GM10266 (cell line): ENCODE results near the gene RABGAP1.
A peak's percentile ranks its signal among the peaks of the same experiment; 100 is the strongest.

ENCODE experiments used
- DNase-seq: peaks from one replicate; pipeline ENCODE4 v3.0.0; 2012; ENCODE audit errors: extremely low spot score
- TF ChIP-seq, protein P1 (sequence below): IDR thresholded peaks from 2 replicates; pipeline ENCODE4 v1.5.1; 2012; ENCODE audit warnings: mild to moderate bottlenecking, low read depth; ENCODE audit not compliant: control insufficient read depth, insufficient read depth; ENCODE audit errors: missing control alignments

Gene RABGAP1

GRCh38 chr9:123098096-123098459, 157.3 kb downstream of the RABGAP1 start:
- TF ChIP-seq, protein P1, sequence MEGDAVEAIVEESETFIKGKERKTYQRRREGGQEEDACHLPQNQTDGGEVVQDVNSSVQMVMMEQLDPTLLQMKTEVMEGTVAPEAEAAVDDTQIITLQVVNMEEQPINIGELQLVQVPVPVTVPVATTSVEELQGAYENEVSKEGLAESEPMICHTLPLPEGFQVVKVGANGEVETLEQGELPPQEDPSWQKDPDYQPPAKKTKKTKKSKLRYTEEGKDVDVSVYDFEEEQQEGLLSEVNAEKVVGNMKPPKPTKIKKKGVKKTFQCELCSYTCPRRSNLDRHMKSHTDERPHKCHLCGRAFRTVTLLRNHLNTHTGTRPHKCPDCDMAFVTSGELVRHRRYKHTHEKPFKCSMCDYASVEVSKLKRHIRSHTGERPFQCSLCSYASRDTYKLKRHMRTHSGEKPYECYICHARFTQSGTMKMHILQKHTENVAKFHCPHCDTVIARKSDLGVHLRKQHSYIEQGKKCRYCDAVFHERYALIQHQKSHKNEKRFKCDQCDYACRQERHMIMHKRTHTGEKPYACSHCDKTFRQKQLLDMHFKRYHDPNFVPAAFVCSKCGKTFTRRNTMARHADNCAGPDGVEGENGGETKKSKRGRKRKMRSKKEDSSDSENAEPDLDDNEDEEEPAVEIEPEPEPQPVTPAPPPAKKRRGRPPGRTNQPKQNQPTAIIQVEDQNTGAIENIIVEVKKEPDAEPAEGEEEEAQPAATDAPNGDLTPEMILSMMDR, result no peak
- DNase-seq, result no peak

GRCh38 chr9:123099042-123099441, 158.2 kb downstream of the RABGAP1 start:
- no peak for DNase-seq
- TF ChIP-seq, protein P1, result no peak

- TF ChIP-seq, protein P1, result no peak
- DNase-seq, result no peak
Observed at GRCh38 chr9:123099548-123099947, 158.7 kb downstream of the RABGAP1 start.

DNA sequence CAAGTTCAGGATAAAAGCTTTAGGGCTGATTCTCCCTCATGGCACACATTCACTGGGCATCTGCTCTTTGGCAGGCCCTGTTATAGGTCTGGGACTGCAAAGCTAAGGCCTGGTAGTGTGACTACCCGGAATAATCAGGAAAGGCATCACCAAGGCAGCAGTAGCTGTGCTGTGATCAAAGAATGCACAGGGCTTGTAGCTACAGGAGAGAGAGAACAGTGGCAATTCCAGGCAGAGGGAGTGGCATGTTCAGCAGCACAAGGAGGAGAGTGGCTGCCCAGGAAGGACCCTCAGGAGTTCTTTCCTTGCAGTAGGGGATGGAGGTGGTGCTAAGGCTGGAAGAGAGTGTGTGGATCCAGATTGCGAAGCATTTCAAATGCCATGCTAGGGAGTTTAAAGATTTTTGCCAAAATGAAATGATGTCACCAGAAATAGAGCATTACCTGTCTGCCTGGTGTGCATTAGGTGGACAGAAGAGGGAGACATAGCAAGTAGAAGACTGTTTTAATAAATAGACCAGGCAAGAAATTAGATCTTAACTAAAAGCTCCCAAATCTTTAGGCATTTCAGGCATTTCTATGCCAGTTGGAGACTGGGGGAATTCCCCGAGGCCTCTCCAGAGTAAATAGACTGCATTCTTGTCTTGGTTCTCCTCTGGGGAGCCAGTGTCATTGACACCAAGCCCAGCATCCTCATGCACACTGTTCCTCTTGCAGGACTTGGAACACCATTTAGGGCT, 161.7 kb downstream of the RABGAP1 start:
- DNase-seq, result no peak
- TF ChIP-seq, protein P1, result peak; percentile 33

GRCh38 chr9:123104807-123105206, 164.0 kb downstream of the RABGAP1 start:
- TF ChIP-seq, protein P1, result no peak
- no peak for DNase-seq

DNA sequence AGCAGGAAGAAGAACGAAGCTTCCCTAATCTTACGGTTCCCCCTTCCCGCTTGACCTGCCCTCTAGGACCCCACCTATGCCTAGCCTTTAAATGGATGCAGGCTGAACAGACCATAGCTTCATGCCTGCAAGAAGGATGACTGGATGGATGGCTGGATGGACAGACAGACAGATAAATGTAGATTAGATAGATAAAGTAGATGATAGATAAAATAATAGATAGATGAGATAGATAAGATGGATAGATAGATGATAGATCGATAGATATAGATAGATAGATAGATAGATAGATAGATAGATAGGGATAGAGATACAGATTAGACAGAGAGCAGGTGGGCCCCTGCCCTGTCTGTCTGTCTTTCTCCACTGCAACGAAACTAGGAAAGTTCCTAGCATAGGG, 164.7 kb downstream of the RABGAP1 start:
- no peak for DNase-seq
- TF ChIP-seq, protein P1, result no peak

DNA sequence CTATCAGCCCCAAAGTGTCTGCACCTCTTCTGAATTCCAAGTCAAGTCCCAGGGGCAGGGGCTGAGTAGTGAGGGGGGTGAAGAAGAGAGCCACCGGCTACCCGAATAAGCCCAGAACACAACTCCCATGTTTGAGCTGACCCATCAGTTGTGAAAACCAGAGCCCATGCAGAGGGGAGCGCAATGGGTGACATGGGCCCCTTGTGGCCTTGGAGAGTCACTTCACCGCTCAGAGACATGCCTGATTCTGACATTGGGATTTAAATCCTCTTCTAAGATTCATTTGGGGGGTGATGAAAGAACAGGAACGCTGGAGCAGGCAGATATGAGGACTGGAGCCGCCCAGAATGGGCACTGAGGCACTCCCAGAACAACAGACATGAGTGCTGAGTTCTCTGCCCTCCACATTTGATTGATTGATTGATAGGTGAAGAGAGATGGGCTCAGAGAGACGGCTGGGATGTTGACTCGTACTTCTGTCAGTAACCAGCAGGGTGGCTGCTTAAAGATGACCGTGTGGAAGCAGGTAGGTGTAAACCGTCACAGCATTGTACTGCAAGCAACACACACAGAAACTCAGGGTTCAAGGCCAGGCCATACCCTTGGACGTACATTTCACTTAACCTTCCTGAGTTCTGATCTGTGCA, 166.9 kb downstream of the RABGAP1 start:
- DNase-seq, result no peak
- TF ChIP-seq, protein P1, result no peak
